OCI-LY1 (cell line): Measurements from ENCODE around the gene KIF25.

Source experiments
- H2AFZ ChIP-seq: fragments of 200-600 bp; sonication (generic), shearing (Covaris generic); 2 replicates; pipeline ENCODE4 v1.6.0; 2014; ENCODE audit warnings: antibody characterized with exemption, mild to moderate bottlenecking, low read length
- H3F3A ChIP-seq: fragments of 200-600 bp; sonication (generic), shearing (Covaris generic); 2 replicates; pipeline ENCODE4 v1.6.0; 2014; ENCODE audit warnings: mild to moderate bottlenecking, antibody characterized with exemption, low read length, moderate library complexity; ENCODE audit not compliant: insufficient read depth
- H3K27ac ChIP-seq: fragments of 200-600 bp; sonication (generic); 2 replicates; pipeline ENCODE4 v1.5.1; 2014; ENCODE audit warnings: low read length, mixed run types, mild to moderate bottlenecking, low read depth; ENCODE audit not compliant: poor library complexity, severe bottlenecking
- H3K27me3 ChIP-seq: fragments of 200-600 bp; sonication (generic); 2 replicates; pipeline ENCODE4 v1.6.0; 2014; ENCODE audit warnings: antibody characterized with exemption, mild to moderate bottlenecking, low read length, moderate library complexity; ENCODE audit not compliant: insufficient read depth
- H3K36me3 ChIP-seq: fragments of 200-600 bp; sonication (generic); 2 replicates; pipeline ENCODE4 v1.6.1; 2014; ENCODE audit warnings: mild to moderate bottlenecking, antibody characterized with exemption, low read length, moderate library complexity, mixed read lengths; ENCODE audit not compliant: insufficient read depth
- H3K4me1 ChIP-seq: fragments of 200-600 bp; sonication (generic); 2 replicates; pipeline ENCODE4 v1.5.1; 2014; ENCODE audit warnings: mild to moderate bottlenecking, low read length, moderate library complexity; ENCODE audit not compliant: insufficient read depth, severe bottlenecking
- H3K4me2 ChIP-seq: fragments of 200-600 bp; sonication (generic), shearing (Covaris generic); 2 replicates; pipeline ENCODE4 v1.6.1; 2014; ENCODE audit warnings: low read length
- H3K4me3 ChIP-seq: fragments of 200-600 bp; sonication (generic); 2 replicates; pipeline ENCODE4 v1.5.1; 2014; ENCODE audit warnings: low read length, low read depth, mild to moderate bottlenecking, mixed read lengths; ENCODE audit not compliant: poor library complexity, severe bottlenecking
- H3K79me2 ChIP-seq: fragments of 200-600 bp; shearing (Covaris generic); 2 replicates; pipeline ENCODE4 v1.6.1; 2016; ENCODE audit warnings: mixed run types, low read length, mixed read lengths; ENCODE audit not compliant: insufficient read depth
- H3K9ac ChIP-seq: fragments of 200-600 bp; sonication (generic), shearing (Covaris generic); 2 replicates; pipeline ENCODE4 v1.6.1; 2014; ENCODE audit warnings: mild to moderate bottlenecking, low read length, mixed read lengths
- H3K9me2 ChIP-seq: fragments of 200-600 bp; sonication (generic), shearing (Covaris generic); 2 replicates; pipeline ENCODE4 v1.6.1; 2014; ENCODE audit warnings: low read depth, mild to moderate bottlenecking, low read length, mixed read lengths
- H3K9me3 ChIP-seq: fragments of 200-600 bp; shearing (Covaris generic); 2 replicates; pipeline ENCODE4 v1.6.1; 2014; ENCODE audit warnings: low read length, mixed read lengths
- H4K20me1 ChIP-seq: fragments of 200-600 bp; sonication (generic), shearing (Covaris generic); 2 replicates; pipeline ENCODE4 v1.6.0; 2016; ENCODE audit warnings: mild to moderate bottlenecking, low read length; ENCODE audit not compliant: insufficient read depth
- CTCF ChIP-seq: fragments of 200-600 bp; sonication (generic), shearing (Covaris generic); IDR thresholded peaks from 2 replicates; pipeline ENCODE4 v1.5.1; 2017; ENCODE audit warnings: mild to moderate bottlenecking, antibody characterized with exemption, low read length, moderate library complexity, mixed read lengths
- EZH2 ChIP-seq: fragments of 200-600 bp; sonication (generic), shearing (Covaris generic); IDR thresholded peaks from 2 replicates; pipeline ENCODE4 v1.8.0; 2017; ENCODE audit warnings: borderline replicate concordance, mixed run types, mild to moderate bottlenecking, antibody characterized with exemption, low read length, moderate library complexity, mixed read lengths

Gene KIF25

DNA sequence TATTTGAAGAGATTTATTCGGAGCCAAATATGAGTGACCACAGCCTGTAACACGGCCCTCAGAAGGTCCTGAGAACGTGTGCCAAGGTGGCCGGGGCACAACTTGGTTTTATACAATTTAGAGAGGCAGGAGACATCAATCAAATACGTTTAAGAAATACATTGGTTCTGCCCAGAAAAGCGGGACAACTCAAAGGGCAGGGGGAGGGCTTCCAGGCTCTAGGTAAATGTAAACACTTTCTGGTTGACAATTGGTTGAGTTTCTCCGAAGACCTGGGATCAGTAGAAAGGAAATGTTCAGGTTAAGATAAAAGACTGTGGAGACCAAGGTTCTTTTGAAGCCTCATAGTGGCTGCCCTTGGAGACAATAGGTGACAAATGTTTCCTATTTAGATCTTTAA lies 18.9 kb upstream of the KIF25 start:
- no peak overlapping the region for H3K4me3 ChIP-seq
- H3K9ac ChIP-seq = no peak overlapping the region
- no peak for TF ChIP-seq EZH2
- TF ChIP-seq CTCF = no peak
- no peaks in the 10 kb centered on the region for H3K36me3 ChIP-seq
- no peak overlapping the region for H2AFZ ChIP-seq
- no peaks in the 10 kb centered on the region for H3F3A ChIP-seq
- no peaks in the 10 kb centered on the region for H4K20me1 ChIP-seq
- H3K4me1 ChIP-seq = no peaks in the 10 kb centered on the region
- H3K4me2 ChIP-seq = no peak overlapping the region
- H3K27ac ChIP-seq = no peak overlapping the region
- no peaks in the 10 kb centered on the region for H3K9me3 ChIP-seq
- no peaks in the 10 kb centered on the region for H3K79me2 ChIP-seq
- H3K9me2 ChIP-seq = no peaks in the 10 kb centered on the region
- H3K27me3 ChIP-seq = no peaks in the 10 kb centered on the region

- no peaks in the 10 kb centered on the region for H3K9me2 ChIP-seq
- no peak overlapping the region for H3K27ac ChIP-seq
- TF ChIP-seq EZH2 = no peak
- TF ChIP-seq CTCF = no peak
- no peaks in the 10 kb centered on the region for H3K79me2 ChIP-seq
- H3K9ac ChIP-seq = no peak overlapping the region
- H3F3A ChIP-seq = no peaks in the 10 kb centered on the region
- no peak overlapping the region for H3K4me3 ChIP-seq
- no peak overlapping the region for H2AFZ ChIP-seq
- no peak overlapping the region for H3K4me2 ChIP-seq
- no peaks in the 10 kb centered on the region for H4K20me1 ChIP-seq
- H3K36me3 ChIP-seq = no peaks in the 10 kb centered on the region
- H3K4me1 ChIP-seq = no peaks in the 10 kb centered on the region
- no peaks in the 10 kb centered on the region; the same call in 1 of the 2 replicates for H3K27me3 ChIP-seq
- H3K9me3 ChIP-seq = no peaks in the 10 kb centered on the region
These were observed 17.9 kb upstream of the KIF25 start for GRCh38 chr6:167979436-167980139.

DNA sequence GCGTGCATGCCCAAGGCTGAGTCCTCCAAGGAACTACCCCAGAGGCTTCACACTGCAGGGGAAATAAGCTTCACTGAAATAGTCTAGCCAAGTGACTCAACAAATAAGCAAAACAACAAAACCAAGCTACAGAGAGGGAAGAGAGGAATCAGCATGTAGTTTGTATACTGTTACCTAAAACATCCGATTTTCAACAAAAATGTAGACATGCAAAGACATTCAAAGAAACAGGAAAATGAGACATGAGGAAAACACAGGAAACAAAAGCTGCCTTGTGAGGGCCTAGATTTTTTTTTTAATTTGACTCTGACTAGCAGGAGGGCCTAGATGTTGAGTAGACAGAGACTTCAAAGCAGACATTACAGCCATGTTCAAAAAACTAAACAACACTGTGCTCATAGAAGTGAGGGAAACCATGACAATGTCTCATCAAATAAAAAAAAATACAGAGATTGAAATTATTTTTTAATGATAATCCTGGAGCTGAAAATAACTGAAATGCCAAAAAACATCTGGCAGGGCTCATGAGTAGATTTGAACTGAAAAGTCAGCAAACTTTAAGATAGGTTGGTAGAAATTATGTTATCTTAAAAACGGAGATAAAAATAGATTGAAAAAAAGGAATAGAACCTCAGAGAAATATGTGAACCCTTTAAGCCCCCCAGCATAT lies 16.4 kb upstream of the KIF25 start:
- Histone ChIP-seq H4K20me1 (no peaks in the 10 kb centered on the region), H3K79me2 (no peaks in the 10 kb centered on the region), H3K9ac (no peak overlapping the region), H3K36me3 (no peaks in the 10 kb centered on the region), H3K9me2 (no peaks in the 10 kb centered on the region), H3K4me1 (no peaks in the 10 kb centered on the region), H3K4me2 (no peak overlapping the region), H3K27ac (no peak overlapping the region), H3K4me3 (no peak overlapping the region), H2AFZ (no peak overlapping the region), H3F3A (no peaks in the 10 kb centered on the region), H3K27me3 (no peaks in the 10 kb centered on the region; the same call in 1 of the 2 replicates), H3K9me3 (no peaks in the 10 kb centered on the region)
- TF ChIP-seq EZH2 (no peak), CTCF (no peak)
